Natural killer cell (primary cell): Measurements from ENCODE around the gene SRRM4. TPM values are rescaled to one million over a fixed set of nuclear protein-coding genes. Genes with fewer than 3 reads are reported as not detected.

ENCODE experiments used
- ATAC-seq, 3 donors: fragments of 150-1000 bp in 2 of 3; fragments of 200-7000 bp in 1 of 3; cut with Tn5 transposase; 1 replicate in 1 of 3; 2 replicates in 2 of 3; pipeline ENCODE4 v1.10.0; 2021; ENCODE audit warnings: mild to moderate bottlenecking in 2 of 3, moderate library complexity in 2 of 3
- DNase-seq, 2 donors: peaks; one replicate each; pipeline versions ENCODE4 v3.0.0 to v3.0.0-alpha.2; 2013 to 2021; ENCODE audit warnings: mixed read lengths in 1 of 2
- H3K27ac ChIP-seq: one replicate; pipeline ENCODE4 v1.5.1; 2013; ENCODE audit warnings: mild to moderate bottlenecking, low read length
- H3K27me3 ChIP-seq: one replicate; pipeline ENCODE4 v1.6.1; 2013; ENCODE audit warnings: low read length; ENCODE audit not compliant: control insufficient read depth, insufficient read depth
- H3K36me3 ChIP-seq: one replicate; pipeline ENCODE4 v1.6.1; 2013; ENCODE audit warnings: low read length; ENCODE audit not compliant: control insufficient read depth, insufficient read depth
- H3K4me1 ChIP-seq: one replicate; pipeline ENCODE4 v1.6.1; 2013; ENCODE audit warnings: low read length; ENCODE audit not compliant: control insufficient read depth, insufficient read depth
- H3K4me3 ChIP-seq: one replicate; pipeline ENCODE4 v1.5.1; 2013; ENCODE audit warnings: low read length
- H3K9me3 ChIP-seq: one replicate; pipeline ENCODE4 v1.6.1; 2013; ENCODE audit warnings: low read length; ENCODE audit not compliant: control insufficient read depth, insufficient read depth
- H3K27ac Mint-ChIP-seq, 2 donors: one replicate each; pipeline ENCODE4 v1.8.0; 2022; ENCODE audit warnings: mild to moderate bottlenecking in 2 of 2, mixed read lengths in 2 of 2, moderate library complexity in 1 of 2
- H3K27me3 Mint-ChIP-seq, 2 donors: one replicate each; pipeline ENCODE4 v1.8.0; 2022; ENCODE audit warnings: low read depth in 2 of 2, mixed read lengths in 2 of 2
- H3K36me3 Mint-ChIP-seq: one replicate; pipeline ENCODE4 v1.8.0; 2022; ENCODE audit warnings: mixed read lengths
- H3K4me1 Mint-ChIP-seq, 2 donors: one replicate each; pipeline ENCODE4 v1.8.0; 2022; ENCODE audit warnings: mixed read lengths in 2 of 2
- H3K4me3 Mint-ChIP-seq: one replicate; pipeline ENCODE4 v1.8.0; 2022; ENCODE audit warnings: mild to moderate bottlenecking, moderate library complexity, mixed read lengths
- H3K9me3 Mint-ChIP-seq, 2 donors: one replicate each; pipeline ENCODE4 v1.8.0; 2022; ENCODE audit warnings: mixed read lengths in 2 of 2
- CTCF ChIP-seq: fragments of 200-600 bp; IDR thresholded peaks from one replicate; pipeline ENCODE4 v1.8.0; 2022; ENCODE audit warnings: antibody characterized with exemption
- WGBS: methylation state at CpG from one replicate; pipeline ENCODE4 v1.1.7; 2013; ENCODE audit warnings: missing lambda C conversion rate; ENCODE audit not compliant: insufficient coverage; 5-methylcytosine and 5-hydroxymethylcytosine counted together
- intact Hi-C: fragments of 100-400 bp; cut with micrococcal nuclease; formaldehyde crosslinking; loops from one replicate; pipeline ENCODE4 v1.14.2; 2022
- total RNA-seq, 4 donors: library from RNA; stranded (reverse); fragments of 120-200 nt in 1 of 4; gene quantifications; one replicate each; pipeline versions ENCODE4 v1.2.3 to v1.2.4, GENCODE V29; 2013 to 2022

Gene SRRM4
- total RNA-seq, 3 donors from 2014 or later (not counting 1 experiment from before 2014, with no cell fraction given), result not detected

DNA sequence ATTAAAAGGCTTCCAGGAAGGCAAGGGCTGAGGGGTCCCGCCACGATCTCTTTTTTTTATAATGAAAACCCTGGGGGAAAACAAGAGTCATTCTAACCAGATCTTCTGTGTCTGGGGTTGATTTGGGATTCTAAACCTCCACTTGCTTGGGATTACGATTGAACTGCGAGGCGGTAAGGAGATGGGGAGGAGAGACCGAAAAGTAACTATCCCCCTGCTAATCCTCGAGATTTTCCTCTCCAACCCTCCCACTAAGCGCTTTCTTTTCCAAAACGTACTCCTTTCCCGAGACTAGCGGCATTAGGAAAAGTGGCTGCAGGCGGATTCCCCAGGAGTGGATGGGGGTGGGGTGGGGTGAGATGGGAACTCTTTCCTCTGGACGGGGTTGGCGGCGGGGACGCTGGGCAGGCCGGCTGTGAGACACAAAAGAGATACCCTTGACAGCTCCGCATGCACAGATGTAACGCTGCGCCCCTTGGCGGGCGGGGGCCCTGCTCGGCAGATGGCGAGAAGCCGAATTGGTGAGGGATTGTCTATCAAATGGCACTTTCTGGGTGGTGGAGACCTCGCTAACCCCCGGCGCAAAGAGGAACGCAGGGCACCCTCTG lies 830 bp upstream of the SRRM4 start:
- H3K27ac ChIP-seq, result no peak overlapping the region
- DNase-seq (no peak), ATAC-seq (no peak)
- peaks cover 2% of the 10 kb centered on the region for H3K9me3 ChIP-seq
- intact Hi-C loops, result no loop called here
- no peak for TF ChIP-seq CTCF
- no peak overlapping the region for H3K4me3 ChIP-seq
- H3K9me3 Mint-ChIP-seq, result peaks cover 0 to 3% of the 10 kb centered on the region in 2 donors
- no peak overlapping the region for H3K27ac Mint-ChIP-seq
- H3K4me1 Mint-ChIP-seq, result no peaks in the 10 kb centered on the region
- peaks cover 21% of the 10 kb centered on the region for H3K27me3 ChIP-seq
- H3K36me3 Mint-ChIP-seq, result no peaks in the 10 kb centered on the region
- 7% methylated on average over 22 of the region's 29 CpGs for WGBS
- H3K27me3 Mint-ChIP-seq, result peaks cover 24 to 30% of the 10 kb centered on the region in 2 donors
- no peaks in the 10 kb centered on the region for H3K4me1 ChIP-seq
- H3K4me3 Mint-ChIP-seq, result no peak overlapping the region
- no peaks in the 10 kb centered on the region for H3K36me3 ChIP-seq

DNA sequence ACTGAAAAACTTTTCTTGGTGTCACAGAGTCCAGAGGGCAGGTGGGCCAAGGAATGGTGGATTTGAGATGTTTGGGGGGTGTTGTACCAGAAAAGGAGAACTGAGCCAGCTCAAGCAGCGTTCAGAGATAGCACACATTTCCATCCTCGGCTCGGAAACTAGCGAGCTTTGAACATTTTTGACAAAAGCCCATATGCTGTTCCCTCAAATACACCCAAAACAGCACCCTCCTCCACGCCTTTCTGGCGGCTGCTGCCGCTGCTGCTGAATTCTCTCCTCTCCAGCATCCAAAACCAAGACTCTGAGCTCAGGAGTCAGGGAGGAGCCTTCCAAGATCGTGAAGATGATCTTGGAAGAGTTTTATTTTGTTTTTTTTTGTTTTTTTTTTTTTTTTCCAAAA lies 961 bp downstream of the SRRM4 start:
- no peaks in the 10 kb centered on the region for H3K4me1 Mint-ChIP-seq
- Histone ChIP-seq H3K27me3 (peaks cover 21% of the 10 kb centered on the region), H3K4me3 (no peak overlapping the region), H3K36me3 (no peaks in the 10 kb centered on the region), H3K9me3 (peaks cover 2% of the 10 kb centered on the region), H3K4me1 (no peaks in the 10 kb centered on the region), H3K27ac (no peak overlapping the region)
- no peak overlapping the region for H3K27ac Mint-ChIP-seq
- intact Hi-C loops, result no loop called here
- no peaks in the 10 kb centered on the region for H3K9me3 Mint-ChIP-seq
- no peak overlapping the region for H3K4me3 Mint-ChIP-seq
- 20% methylated on average over 8 of the region's 8 CpGs for WGBS
- no peak for ATAC-seq
- no peaks in the 10 kb centered on the region for H3K36me3 Mint-ChIP-seq
- no peak for DNase-seq
- H3K27me3 Mint-ChIP-seq, result peaks cover 21 to 30% of the 10 kb centered on the region in 2 donors
- TF ChIP-seq CTCF, result no peak

GRCh38 chr12:118982984-118983761 lies 1.8 kb downstream of the SRRM4 start:
- no peak for ATAC-seq
- no peak overlapping the region for H3K27ac Mint-ChIP-seq
- no peak for TF ChIP-seq CTCF
- H3K4me3 ChIP-seq, result no peak overlapping the region
- peaks cover 2% of the 10 kb centered on the region for H3K9me3 ChIP-seq
- no peaks in the 10 kb centered on the region for H3K4me1 Mint-ChIP-seq
- intact Hi-C loops, result no loop called here
- H3K4me1 ChIP-seq, result no peaks in the 10 kb centered on the region
- peaks cover 21% of the 10 kb centered on the region for H3K27me3 ChIP-seq
- H3K4me3 Mint-ChIP-seq, result no peak overlapping the region
- peaks cover 21 to 30% of the 10 kb centered on the region in 2 donors for H3K27me3 Mint-ChIP-seq
- DNase-seq, result no peak
- H3K9me3 Mint-ChIP-seq, result no peaks in the 10 kb centered on the region
- H3K27ac ChIP-seq, result no peak overlapping the region
- WGBS, result 62% methylated on average over 7 of the region's 7 CpGs
- no peaks in the 10 kb centered on the region for H3K36me3 ChIP-seq
- no peaks in the 10 kb centered on the region for H3K36me3 Mint-ChIP-seq
